EL (cell line): ENCODE results near the gene SPATA13.
"Not testable (repeated sequence)": the region's sequence is repeated elsewhere in the genome, so short reads cannot be mapped to it uniquely, and the experiment has no call there.

Experiments used
- DNase-seq: peaks from one replicate; pipeline ENCODE4 v3.0.0-alpha.2; 2016

SPATA13 gene

GRCh38 chr13:24327598-24327997 lies 167.1 kb downstream of the SPATA13 start:
- not testable (repeated sequence) for DNase-seq

DNA sequence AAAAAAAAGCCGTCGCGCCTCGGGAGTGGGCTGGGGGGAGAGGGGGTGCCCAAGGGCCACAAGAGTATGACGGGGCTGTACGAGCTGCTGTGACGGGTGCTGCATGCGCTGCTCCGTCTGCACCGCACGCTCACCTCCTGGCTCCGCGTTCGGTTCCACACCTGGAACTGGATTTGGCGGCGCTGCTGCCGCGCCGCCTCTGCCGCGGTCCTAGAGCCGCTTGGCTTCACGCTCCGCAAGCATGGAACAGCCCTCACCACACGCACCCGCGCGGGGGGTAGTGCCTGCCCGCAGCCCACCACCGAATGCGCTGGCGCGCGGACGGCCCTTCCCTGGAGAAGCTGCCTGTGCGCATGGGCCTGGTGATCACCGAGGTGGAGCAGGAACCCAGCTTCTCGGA lies 167.6 kb downstream of the SPATA13 start:
- no peak for DNase-seq

DNA sequence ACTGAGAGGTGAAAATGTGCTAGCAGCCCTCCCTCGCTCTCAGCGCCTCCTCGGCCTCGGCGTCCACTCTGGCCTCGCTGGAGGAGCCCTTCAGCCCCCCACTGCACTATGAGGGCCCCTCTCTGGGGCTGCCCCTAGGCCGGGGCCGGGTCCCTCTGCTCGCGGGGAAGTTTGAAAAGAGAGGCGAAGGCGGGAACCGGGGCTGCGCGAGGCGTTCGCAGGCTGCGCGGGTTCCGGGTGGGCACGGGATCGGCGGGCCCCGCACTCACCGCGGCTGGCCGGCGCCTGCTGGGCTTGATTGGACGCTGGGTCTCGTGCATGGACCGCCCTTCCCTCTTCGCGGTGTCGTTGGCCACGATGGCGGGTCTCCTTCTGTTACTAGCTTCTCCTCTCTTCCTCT lies 178.2 kb downstream of the SPATA13 start:
- no peak for DNase-seq

DNA sequence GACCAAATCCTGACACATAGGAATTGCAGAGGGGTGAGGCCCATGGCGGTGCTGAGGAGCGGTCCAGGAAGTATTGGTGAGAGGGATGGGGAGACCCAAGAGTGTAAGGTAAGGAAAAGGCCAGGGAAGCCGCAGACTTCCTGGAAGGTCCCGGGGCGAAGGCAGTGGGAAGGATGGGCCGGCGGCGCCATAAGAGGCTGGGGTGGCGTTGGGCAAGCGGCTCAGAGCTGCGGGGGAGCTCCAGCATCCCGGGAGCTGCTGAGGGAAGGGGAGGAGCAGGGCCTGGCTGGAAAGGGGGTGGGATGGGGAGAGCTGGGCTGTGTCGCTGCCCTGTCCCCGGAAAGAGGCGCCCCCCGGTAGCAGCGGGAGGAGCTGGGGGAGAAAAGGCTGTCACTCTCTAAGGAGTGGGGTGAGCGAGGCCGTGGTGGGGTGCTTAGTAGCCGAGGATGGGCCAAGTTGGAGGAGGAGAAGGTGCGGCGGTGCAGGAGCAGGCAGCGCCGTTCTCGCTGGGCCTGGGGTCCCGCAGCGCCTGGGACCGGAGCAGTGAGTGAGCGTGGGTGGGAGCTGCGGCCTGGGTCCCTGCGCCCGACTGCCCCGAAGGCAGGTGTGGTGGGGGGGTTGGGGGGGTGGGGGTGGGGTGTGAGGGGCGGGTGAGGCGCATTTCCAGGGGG lies 179.6 kb downstream of the SPATA13 start:
- no peak for DNase-seq

DNA sequence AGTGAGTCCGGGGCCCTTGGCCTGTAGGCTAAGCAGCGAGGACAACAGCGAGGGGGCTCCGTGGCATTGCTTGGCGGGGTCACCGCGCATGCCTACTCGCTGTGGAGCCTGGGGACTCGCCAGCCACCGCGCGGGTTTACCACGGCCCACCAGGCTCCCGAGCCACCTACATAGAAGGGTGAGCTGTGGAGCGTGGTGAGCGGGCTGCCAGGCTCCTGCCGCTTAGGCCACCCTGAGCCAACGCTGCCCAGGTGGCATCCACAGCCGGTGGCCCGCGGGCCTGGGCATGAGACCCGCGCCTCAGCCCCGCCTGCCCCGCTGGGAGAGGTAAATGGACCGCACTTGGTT lies 180.1 kb downstream of the SPATA13 start:
- no peak for DNase-seq

DNA sequence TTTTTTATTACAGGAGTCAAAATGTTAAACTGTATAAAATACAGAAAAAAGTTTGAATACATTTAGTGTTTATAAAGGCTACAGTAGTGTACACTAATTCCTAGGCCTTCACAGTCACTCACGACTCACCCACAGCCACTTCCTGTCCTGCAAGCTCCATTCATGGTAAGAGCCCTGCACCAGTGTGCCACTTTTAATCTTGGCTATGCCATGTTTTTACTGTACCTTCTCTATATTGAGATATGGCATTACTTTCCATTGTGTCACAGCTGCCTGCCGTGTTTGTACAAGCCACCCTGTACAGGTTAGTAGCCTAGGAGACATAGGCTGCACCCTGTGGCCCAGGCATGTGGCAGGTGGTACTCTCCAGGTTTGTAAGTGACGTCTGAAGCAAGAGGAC lies 180.9 kb downstream of the SPATA13 start:
- peak; percentile 12 for DNase-seq

DNA sequence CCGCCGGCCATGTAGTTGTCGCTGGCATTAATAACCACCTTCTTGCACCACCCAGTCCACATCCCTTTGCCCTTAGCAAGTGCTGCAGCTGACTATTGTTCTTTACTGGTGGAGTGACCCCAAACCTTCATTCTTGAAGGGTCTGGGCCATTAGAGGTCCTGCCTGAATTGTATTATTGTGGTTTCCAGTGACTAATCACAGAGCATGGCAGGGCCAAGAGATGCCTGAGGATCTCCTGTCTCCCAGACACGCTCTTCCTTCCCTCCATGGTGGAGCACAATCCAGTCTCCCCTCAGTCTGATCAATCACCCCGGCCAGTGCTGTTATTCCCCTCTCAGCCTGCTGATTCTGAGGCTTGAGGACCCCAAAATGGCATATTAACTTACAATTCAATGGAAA lies 187.9 kb downstream of the SPATA13 start:
- DNase-seq, result no peak

DNA sequence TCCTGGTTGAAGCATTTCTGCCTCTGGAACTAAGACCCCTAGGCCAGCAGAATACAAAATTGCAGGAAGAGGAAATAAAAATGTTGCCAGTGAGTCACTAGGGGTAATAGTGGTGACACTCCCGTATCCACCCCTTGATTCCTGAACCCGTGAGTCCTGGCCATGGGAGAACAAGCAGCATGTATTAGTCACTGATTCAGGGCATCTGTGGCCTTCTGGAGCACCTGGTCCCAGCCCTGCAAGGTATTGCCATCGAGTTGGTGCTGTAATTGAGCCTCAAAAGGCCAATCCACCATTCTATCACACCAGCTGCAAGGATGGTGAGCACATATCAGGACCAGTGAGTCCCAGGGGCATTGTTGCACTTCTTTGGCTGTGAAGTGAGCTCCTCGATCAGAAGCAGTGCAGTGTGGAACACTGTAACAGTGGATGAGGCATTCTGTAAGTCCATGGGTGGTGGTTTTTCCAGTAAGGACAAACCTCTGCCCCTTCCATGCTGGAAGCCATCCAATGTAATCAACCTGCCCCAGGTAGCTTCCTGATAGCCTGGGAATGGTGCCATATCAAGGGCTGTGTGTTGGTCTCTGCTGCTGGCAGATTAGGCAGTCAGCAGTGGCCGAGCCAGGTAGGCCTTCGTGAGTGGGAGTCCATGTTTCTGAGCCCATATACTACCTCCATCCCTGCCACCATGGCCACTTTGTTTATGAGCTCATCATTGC lies 188.4 kb downstream of the SPATA13 start:
- DNase-seq, result no peak

GRCh38 chr13:24349778-24350664 lies 189.5 kb downstream of the SPATA13 start:
- DNase-seq, result not testable (repeated sequence)

GRCh38 chr13:24351423-24351822 lies 190.9 kb downstream of the SPATA13 start:
- DNase-seq, result no peak

DNA sequence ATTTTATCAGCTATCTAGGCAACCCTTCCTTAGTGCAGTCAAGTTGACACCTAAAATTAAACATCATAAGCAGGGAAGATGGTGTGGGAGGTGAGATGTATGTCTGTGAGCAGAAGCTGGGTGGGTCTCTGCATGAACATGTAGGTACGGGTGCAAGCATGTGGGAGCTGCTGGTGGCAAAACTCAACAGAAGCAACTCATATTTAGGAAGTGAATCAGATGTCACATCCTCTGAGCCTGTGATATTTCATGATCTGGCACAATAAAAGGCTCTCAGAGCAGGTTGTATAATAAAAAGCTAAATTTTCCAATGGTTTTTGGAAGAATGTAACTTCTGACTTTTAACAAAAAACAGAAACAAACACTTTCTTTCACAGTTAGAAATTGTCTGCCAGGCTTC lies 193.2 kb downstream of the SPATA13 start:
- DNase-seq, result no peak

DNA sequence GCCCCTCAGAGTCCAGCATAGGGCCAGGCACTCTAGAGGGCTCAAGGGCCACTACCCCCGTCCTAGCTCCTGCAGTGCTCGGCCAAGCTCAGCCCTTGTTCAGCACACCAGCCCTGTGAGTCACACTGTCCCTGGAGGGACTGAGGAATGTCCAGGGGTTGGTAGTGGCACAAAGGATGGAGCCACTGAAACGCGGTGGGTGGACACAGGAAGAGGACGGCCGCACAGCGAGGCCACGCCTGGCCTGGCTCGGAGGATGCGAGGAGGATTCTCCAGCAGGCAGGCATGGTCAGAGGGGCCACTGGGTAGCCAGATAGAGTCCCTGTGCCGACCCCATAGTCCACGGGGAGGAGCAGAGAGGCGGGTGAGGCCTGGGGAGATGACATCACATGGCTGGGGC lies 194.6 kb downstream of the SPATA13 start:
- no peak for DNase-seq

DNA sequence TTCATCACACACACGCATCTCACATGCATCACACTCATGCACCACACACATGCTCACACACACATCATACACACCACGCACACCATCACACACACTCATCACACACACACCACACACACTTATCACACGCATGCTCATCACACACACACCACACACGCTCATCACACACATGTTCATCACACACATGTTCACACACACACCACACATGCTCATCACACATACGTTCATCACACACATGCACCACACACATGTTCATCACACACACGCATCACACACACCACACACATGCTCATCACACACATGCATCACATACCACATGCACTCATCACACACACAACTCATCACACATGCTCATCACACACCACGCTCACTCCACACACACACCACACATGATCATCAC lies 195.8 kb downstream of the SPATA13 start:
- DNase-seq, result no peak
